Activated CD8-positive, alpha-beta memory T cell treated with anti-CD3 and anti-CD28 coated beads for 1 hour (primary cell): ENCODE results near the gene RCOR3.
"Not testable (repeated sequence)": the region's sequence is repeated elsewhere in the genome, so short reads cannot be mapped to it uniquely, and the experiment has no call there.

Experiments used
- DNase-seq, 2 donors: peaks; one replicate each; pipeline ENCODE4 v3.0.0-alpha.2; 2020; ENCODE audit warnings: low read depth in 1 of 2; ENCODE audit errors: extremely low read depth in 1 of 2

Gene RCOR3

GRCh38 chr1:211258756-211259637, at the start of gene RCOR3:
Gene RCOR3, plus strand, starts transcription at chr1:211259366. Its CDS starts 195 bp downstream, at chr1:211259561.
- DNase-seq = peak; percentile 81 to 86

- DNase-seq = no peak
These were observed 49.1 kb upstream of the RCOR3 start for GRCh38 chr1:211210052-211210451.

- no peak for DNase-seq
These were observed 48.2 kb upstream of the RCOR3 start for GRCh38 chr1:211210965-211211364.

GRCh38 chr1:211213702-211214101, 45.5 kb upstream of the RCOR3 start:
- no peak for DNase-seq

- DNase-seq = no peak
These were observed 43.6 kb upstream of the RCOR3 start for GRCh38 chr1:211215577-211215976.

- DNase-seq = no peak
These were observed 41.8 kb upstream of the RCOR3 start for GRCh38 chr1:211217392-211217791.

- DNase-seq = not testable (repeated sequence)
These were observed 36.5 kb upstream of the RCOR3 start for GRCh38 chr1:211222469-211223234.

- DNase-seq = peak; percentile 5 to 32
These were observed 30.4 kb upstream of the RCOR3 start for GRCh38 chr1:211228573-211229364.

GRCh38 chr1:211229365-211229759, 29.8 kb upstream of the RCOR3 start:
- no peak for DNase-seq

GRCh38 chr1:211231873-211232272, 27.3 kb upstream of the RCOR3 start:
- DNase-seq = no peak

GRCh38 chr1:211236633-211237320, 22.4 kb upstream of the RCOR3 start:
- no peak for DNase-seq

- DNase-seq = no peak
These were observed 21.6 kb upstream of the RCOR3 start for GRCh38 chr1:211237579-211237978.

GRCh38 chr1:211240567-211240966, 18.6 kb upstream of the RCOR3 start:
- not testable (repeated sequence) for DNase-seq

GRCh38 chr1:211241071-211241470, 18.1 kb upstream of the RCOR3 start:
- no peak for DNase-seq

- DNase-seq = not testable (repeated sequence)
These were observed 15.5 kb upstream of the RCOR3 start for GRCh38 chr1:211243639-211244038.

GRCh38 chr1:211246583-211246982, 12.6 kb upstream of the RCOR3 start:
- not testable (repeated sequence) for DNase-seq

- DNase-seq = no peak
These were observed 11.2 kb upstream of the RCOR3 start for GRCh38 chr1:211247921-211248320.

- DNase-seq = not testable (repeated sequence)
These were observed 9.6 kb upstream of the RCOR3 start for GRCh38 chr1:211249611-211250010.

GRCh38 chr1:211257826-211258225, 1.3 kb upstream of the RCOR3 start:
- no peak for DNase-seq

- peak in 1 of 2 donors; percentile 29 for DNase-seq
These were observed 833 bp upstream of the RCOR3 start for GRCh38 chr1:211258310-211258755.
